Germinal center (tissue), 1 donor: ENCODE measurements around the gene FAM47E.
"Not testable (repeated sequence)": the region's sequence is repeated elsewhere in the genome, so short reads cannot be mapped to it uniquely, and the experiment has no call there.

Experiments
- DNase-seq: peaks from one replicate; pipeline ENCODE4 v3.0.0; 2012; ENCODE audit warnings: mixed read lengths, low spot score

FAM47E gene

DNA sequence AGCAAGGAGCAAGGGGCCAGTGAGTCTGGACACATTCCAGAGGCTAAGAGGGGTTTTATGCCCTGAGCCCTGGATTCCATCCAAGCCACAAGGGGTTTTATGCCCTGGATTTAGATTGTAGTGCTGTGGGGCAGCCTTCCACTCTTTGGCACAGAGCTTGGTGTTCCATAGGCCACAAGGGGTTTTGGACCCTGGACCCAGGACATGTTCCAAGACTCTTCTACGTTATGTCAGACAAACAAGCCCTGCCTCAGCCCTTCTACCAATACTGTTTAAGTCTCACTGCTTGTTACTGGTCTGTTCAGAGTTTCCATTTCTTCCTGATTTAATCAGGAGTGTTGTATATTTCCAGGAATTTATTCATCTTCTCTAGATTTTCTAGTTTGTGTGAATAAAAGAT, 25.1 kb upstream of the FAM47E start:
- DNase-seq = no peak

- no peak for DNase-seq
These were observed 18.8 kb upstream of the FAM47E start for GRCh38 chr4:76232681-76233080.

DNA sequence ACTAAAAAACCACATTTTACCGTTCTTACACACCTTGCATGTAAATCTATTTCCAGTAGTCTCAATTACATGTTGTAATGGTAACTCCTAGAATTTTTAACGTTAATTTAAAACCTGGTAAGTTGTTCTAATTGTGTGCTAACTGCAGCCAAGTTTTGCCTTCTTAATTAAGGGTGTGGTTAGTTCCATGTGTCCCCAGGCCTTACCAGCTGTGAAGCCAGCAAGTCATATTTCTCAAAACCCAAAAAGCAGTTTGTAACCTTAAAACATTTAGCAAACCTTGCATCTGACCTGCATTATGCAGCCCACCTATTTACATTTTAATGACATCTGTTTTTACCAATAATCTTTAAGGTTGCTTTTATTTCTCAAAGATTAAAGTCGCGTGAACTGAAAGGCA, 18.4 kb upstream of the FAM47E start:
- no peak for DNase-seq

DNA sequence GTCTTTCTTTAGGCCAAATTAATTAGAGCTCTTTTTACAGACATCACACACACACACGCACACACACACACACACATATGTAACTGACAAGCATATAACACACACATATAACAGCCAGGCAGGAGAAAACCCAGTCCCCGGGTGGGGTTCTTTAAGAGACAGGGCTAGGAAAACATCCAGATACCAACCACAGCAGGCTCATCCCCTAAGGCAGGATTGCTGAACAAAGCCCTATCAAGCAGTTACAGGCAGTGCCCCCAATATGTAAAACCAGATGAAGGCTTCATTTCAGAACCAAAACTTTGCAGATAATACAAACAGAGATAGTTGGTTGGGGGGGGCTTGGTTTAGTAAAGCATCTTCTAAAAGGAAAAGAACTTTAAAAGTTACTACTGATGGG, 18.0 kb upstream of the FAM47E start:
- DNase-seq = no peak

DNA sequence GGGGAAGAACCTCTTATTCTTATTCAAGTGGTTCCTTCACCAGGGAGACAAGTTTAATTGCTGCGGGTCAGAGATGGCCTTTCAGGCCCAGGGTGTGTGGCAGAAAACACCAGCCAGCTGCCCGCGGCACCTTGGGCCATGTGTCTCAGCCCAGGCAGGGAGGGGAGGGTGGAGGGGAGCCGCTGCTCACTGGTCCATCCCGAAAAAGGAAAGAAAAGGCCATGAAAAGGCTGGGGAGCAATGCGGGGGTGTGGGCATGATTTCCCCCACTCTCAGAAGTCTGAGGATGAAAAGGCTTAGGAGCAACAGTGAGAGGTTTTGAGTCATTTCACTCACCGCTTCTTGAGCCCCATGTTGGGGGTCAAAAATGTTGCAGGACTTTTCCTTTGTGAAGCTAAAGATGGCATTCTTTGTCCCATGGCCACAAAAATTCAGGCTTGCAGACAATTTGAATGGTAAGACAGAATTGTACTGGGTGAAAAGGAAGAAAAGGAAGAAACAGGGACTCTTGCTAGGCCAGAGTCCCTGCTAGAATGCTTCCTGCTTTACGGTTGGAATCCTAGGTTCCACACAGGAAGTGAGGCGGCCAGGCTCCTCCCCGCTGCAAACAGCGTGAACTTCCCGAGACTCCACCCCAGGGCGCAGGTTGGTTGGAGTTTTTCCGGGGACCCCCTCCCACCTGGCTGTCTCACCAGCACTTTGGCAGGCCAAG, 17.4 kb upstream of the FAM47E start:
- no peak for DNase-seq

DNA sequence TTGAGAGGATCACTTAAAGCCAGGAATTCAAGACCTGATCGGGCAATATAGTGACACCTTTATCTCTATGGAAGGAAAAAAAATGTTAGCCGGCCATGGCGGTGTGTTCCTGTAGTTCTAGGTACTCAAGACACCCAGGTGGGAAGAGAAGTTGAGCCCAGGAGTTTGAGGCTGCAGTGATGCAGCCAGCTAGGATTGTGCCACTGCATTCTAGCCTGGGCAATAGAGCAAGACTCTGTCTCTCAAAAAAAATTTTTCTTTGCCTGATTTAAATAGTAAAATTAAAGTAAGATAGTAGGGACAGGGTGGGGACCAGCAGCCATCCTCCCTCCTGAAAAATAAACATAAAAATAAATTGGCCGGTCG, 16.9 kb upstream of the FAM47E start:
- no peak for DNase-seq

DNA sequence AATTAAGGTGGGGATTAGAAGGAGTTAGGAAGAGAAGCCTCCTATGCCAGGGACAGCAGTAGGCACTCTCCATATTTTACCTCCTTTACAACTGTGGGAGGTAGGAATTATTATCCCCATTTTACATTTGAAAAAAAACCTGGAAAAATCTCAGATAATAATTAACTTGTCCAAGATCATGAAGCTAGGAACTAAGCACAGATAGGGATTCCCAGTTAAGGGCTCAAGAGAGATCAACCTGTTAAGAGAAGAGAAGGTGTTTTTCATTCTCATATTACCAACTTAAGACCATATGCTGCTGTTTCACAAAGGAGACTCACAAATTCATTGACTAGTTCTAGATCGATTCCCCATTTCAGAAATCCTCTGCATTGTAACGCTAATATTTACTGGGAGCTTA, 16.1 kb upstream of the FAM47E start:
- no peak for DNase-seq

DNA sequence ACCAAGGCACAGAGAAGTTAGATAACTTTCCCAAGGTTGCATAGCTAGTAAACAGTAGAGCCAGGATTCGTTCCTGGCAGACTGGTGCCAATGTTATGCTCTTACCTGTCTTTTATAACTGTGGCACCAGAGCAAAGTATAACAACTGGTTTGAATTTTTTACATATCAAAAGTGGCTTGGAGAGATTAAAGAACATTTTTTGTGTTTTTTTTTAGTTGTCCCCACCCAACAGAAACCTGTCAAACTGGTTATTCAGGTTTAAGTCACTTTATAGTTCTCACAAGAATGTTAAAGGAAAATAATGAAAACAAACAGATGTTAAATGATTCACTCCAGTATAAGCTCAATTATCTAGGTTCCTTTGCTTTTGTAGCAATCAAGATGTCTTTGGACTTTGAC, 15.6 kb upstream of the FAM47E start:
- DNase-seq = no peak

DNA sequence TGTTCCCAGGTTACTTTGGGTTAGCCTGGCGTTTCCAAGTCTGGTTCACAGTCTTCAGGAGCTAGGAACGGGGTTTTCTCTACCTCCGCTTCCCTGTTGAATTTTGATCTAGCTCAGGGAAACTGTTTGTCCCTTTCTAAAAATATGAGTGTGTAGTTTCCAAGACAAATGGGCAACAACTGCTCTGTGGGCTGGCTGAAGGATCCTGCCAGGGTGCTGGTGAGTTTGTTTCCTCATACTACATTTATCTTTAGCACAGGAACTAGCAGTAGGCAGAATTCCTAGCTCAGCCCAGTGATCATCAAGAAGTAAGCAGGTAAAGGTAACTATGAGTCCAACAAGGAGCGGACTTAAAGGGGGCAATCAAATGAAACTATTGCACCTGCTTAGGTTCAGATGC, 13.3 kb upstream of the FAM47E start:
- DNase-seq = no peak

DNA sequence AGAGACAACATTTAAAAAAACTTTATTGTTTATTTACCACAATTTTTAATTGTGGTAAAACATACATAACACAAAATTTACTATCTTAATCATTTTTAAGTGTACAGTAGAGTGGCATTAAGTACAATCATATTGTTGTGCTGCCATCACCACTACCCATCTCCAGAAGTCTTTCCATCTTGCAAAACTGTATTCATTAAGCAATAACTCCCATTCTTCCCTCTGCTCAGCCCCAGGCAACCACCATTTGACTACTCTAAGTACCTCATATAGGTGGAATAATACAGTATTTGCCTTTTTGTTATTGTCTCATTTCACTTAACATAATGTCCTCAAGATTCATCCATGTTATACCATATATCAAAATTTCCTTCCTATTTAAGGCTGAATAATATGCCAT, 12.8 kb upstream of the FAM47E start:
- DNase-seq = no peak

DNA sequence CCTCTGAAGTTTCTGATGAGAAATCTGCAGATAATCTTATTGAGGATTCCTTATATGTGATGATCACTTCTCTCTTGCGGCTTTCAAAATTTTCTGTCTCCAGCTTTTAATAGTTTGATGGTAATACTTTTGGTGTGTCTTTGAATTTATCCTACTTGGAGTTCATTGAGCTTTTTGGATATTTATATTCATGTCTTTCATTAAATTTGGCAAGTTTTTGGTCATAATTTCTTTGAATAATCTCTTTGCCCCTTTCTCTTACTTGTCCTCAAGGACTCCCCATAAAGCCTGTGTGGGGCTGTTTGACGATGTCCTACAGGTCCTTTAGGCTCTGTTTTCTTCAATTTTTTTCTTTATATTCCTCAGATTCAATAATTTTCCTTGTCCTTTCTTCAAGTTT, 11.3 kb upstream of the FAM47E start:
- no peak for DNase-seq

DNA sequence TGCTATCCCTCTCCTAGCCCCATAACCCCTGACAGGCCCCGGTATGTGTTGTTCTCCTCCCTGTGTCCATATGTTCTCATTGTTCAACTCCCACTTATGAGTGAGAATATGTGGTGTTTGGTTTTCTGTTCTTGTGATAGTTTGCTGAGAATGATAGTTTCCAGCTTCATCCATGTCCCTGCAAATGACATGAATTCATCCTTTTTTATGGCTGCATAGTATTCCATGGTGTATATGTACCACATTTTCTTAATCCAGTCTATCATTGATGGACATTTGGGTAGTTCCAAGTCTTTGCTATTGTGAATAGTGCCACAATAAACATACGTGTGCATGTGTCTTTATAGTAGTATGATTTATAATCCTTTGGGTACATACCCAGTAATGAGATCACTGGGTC, 7.6 kb upstream of the FAM47E start:
- not testable (repeated sequence) for DNase-seq

- DNase-seq = no peak
These were observed 5.5 kb upstream of the FAM47E start for GRCh38 chr4:76246025-76246424.

DNA sequence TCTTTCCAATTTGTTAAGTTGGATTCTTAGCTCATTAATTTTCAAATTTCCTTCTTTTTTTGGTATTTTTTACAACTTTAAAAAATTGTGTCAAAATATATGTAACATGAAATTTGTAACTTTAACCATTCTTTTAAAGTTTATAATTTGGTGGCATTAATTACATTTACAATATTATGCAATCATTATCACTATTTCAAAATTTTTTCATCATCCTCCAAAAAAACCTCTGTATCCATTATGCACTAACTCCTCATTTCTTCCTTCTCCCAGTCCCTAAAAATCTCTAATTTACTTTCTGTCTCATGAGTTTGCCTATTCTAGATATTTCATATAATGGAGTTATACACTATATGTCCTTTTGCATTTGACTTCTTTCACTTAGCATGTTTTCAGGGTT, 4.7 kb upstream of the FAM47E start:
- no peak for DNase-seq

- no peak for DNase-seq
These were observed 559 bp upstream of the FAM47E start for GRCh38 chr4:76250962-76251361.

GRCh38 chr4:76252271-76252653, 741 bp downstream of the FAM47E start:
- no peak for DNase-seq

- DNase-seq = no peak
These were observed 2.0 kb downstream of the FAM47E start for GRCh38 chr4:76253511-76253910.

GRCh38 chr4:76256032-76256431, 4.5 kb downstream of the FAM47E start:
- DNase-seq = no peak

DNA sequence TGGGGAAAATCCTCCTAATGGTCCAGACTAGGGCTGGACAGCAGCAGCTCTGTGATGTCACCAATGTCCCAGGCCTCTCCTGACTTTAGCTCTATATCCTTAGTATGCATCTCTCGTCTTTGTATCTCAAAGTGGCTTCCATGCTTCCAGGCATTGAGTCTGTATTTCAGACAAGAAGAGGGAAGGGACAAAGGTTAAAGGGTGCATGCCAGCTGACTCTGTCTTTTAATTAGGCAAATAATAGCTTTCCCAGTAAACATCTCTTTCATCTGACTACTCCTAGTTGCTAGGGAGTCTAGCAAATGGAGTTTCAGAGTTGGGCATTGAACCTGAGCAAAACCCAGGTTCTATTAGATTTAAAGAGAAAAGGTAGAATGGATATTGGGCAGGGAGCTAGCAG, 5.4 kb downstream of the FAM47E start:
- no peak for DNase-seq

DNA sequence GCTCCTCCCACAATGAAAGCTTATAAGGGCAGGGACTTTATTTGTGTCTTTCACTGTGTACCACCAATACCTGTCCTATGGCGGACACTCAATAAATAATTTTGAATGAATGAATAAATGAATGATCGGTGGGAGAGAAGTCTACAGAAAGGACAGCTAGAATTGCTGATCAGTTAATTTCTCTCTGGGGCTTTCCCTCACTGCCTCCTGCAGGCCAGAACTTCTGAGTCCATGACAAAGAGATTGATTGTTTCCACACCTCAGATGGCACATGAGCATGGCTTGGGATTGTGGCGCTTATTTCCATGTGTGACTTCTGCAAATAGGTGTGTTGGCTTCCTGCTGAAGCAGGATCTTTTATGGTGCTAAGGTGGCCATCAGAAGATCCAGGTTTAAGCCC, 6.3 kb downstream of the FAM47E start:
- DNase-seq = no peak

DNA sequence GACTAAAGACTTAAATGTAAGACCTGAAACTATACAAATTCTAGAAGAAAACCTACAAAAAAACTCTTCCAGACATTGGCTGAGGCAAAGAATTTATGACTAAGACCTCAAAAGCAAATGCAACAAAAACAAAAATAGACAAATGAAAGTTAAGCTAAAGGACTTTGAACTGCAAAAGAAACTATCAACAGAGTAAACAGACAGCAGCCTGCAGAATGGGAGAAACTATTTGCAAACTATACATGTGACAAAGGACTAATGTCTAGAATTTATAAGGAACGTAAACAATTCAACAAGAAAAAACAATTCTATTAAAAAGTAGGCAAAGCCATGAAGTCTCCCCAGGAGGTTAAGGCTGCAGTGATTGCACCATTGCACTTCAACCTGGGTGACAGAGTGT, 9.1 kb downstream of the FAM47E start:
- DNase-seq = no peak

GRCh38 chr4:76265631-76266218, 14.2 kb downstream of the FAM47E start:
- DNase-seq = no peak

DNA sequence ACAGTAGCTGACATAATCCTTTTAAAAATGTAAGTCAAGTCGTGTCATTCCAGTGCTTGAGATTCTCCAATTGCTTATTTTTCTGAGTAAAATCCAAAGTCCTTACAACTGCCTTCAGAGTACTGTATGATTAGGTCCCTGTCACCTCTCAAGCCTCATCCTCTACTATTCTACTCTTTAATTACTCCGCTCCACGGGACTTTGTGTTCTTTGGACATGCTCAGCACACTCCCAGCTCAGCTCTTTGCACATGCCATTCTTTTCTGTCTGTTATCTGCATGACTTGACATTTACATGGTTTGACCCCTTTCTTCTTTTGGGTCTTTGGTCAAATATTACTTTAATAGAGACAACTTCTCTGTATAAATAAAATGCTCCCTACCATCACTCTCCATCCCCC, 15.1 kb downstream of the FAM47E start:
- no peak for DNase-seq

DNA sequence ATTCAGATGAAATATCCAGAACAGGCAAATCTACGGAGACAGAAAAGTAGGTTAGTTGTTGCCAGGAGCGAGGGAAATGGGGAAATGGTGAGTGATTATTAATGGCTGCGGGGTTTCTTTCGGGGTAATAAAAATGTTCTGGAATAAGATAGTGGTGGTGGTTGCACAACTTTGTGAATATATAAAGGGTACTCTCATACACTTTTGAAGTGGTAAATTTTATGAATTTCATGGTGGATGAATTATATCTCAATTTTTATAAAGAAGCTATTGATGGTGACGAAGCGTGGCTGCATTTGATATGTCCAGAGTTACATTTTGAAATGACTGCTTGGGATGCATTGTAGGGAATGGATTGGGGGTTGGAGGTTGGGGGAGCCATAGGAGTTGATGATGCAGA, 16.3 kb downstream of the FAM47E start:
- no peak for DNase-seq
